NCI-H1436 treated with DMSO at 0.1 percent for 48 hours (cell line): Measurements from ENCODE around the gene METTL26.

Experiments
- DNase-seq: peaks from one replicate; lab custom pipeline; 2025; lab: John Stamatoyannopoulos, UW

The METTL26 gene

DNA sequence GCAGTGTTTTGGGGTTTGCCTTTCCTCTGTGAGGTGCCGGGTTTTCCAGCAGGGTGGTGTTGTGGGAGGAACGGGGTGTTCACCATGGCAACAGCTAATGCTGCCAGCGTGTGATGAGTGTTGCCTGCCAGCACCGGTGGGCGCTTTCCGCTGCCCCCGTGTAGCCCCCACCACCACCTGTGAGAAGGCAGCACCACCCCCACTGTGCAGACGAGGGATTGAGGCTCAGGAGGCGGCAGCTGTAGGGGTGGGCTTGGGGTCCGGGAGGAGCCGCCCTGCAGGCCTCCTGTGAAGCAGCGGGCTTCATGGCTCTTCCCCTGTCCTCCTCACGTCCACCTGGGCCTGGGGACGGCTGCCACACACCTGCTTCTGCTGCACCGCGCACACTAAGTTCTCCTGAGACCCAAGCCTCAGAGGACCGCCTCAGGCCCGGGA lies 41.0 kb downstream of the METTL26 start:
- no peak for DNase-seq

DNA sequence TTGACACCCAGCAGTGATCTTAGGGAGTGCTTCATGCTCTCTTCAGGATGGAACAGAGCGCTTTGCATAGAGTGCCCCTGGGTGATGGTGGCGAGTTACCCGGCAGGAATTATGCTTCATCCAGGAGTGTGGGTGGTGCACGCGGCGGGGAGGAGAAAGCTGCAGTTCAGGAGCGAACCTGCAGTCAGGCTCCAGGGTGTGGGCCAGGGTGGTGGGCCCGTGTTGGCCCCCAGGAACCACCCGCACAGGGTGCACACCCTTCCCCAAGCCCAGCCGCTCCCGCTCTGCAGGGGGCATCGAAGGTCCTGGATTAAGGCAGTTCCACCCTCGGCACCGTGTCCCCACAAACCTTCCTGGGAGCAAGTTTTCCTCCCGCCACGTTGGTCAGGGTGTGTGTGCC lies 42.3 kb downstream of the METTL26 start:
- no peak for DNase-seq

- no peak for DNase-seq
These were observed 42.7 kb downstream of the METTL26 start for GRCh38 chr16:593406-593805.

DNA sequence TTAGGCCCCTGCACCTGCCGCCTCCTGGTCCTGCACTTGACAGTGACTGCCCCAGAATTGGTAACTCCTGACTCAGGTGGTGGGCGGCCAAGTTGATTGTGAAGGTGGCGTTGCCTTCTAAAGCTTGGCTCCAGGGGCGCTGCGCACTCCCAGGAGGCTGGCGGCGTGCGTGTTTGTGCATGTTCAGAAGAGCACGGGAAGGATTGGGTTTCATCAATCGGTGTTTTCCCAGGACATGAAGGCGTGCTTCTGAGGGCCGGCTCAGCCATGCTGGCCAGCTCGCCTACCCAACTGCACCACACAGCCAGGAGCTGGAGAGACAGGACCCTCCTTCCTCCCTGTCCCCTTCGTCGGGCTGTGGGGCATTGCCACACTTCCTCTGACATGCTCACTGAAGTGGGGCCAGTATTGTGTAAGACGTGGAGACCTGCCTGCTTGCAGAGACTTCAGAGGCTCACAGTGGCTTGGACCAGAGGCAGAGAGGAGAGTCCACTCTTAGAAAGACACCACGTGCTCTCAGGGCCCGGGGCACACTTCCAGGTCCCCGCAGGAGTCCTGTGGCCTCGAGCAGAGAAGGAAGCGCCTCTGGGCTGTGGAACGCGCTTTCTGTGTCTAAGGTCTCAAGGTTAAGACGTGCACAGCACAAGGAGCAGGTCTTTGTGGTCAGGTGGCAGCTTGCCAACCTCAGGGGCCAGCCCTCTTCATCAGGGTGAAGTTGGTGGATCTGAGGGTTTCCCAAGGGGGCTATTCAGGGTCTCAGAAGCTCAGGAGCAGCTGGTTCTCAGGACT lies 43.4 kb downstream of the METTL26 start:
- peak; percentile 50 for DNase-seq

DNA sequence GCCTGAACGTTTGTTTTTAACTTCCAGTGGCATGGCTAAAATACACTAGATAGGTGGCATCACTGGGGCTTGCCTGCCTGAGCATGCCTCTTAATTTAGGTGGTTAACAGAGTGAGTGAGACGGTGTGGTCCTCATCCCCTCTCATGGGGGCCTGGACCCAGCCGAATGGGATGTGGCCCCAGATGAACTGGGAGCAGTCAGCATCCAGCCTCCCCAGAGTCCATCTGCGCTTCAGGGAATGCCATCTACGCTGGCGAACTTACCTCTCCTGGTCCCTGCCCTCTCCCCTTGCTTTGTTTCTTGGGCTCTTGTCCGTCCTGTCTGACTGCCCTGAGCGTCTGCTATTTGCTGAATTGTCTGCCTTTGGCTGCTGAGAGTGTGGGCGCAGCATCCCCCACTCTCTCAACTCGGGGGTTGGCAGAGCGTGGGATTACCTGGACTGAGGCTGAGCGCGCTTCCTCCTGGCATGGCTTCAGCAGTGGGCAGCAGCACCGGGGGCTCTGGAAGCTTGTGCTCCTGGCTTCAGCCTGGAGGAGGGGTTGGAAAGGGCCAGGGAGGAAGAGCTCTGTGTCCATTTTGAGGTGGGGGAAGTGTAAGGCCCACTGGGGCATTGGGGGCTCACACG lies 44.1 kb downstream of the METTL26 start:
- DNase-seq = no peak

- no peak for DNase-seq
These were observed 44.9 kb downstream of the METTL26 start for GRCh38 chr16:591231-591630.

GRCh38 chr16:590815-591200 lies 45.3 kb downstream of the METTL26 start:
- no peak for DNase-seq

DNA sequence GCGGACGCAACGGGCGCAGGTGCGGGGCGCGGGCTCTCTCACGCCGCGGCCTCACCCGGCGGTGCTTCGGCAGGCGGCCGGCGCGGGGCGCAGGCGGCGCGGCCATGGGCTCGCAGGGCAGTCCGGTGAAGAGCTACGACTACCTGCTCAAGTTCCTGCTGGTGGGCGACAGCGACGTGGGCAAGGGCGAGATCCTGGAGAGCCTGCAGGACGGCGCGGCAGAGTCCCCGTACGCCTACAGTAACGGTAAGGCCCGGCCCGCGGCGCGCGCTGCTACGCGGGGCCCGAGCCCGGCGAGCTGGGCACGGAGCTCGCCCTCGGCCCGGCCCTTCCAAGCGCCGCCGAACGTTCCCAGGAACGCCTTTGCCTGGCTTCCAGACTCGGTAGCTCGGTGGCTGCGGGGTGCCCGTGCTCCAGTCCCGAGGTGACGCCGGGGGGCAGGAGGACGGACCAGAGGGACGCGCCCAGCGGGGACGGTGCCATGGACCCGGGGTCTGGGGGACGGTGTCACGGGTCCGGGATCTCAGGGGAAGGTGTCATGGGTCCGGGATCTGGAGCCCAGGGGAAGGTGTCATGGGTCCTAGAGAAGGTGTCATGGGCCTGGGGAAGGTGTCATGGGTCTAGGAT lies 45.8 kb downstream of the METTL26 start:
- DNase-seq = no peak

DNA sequence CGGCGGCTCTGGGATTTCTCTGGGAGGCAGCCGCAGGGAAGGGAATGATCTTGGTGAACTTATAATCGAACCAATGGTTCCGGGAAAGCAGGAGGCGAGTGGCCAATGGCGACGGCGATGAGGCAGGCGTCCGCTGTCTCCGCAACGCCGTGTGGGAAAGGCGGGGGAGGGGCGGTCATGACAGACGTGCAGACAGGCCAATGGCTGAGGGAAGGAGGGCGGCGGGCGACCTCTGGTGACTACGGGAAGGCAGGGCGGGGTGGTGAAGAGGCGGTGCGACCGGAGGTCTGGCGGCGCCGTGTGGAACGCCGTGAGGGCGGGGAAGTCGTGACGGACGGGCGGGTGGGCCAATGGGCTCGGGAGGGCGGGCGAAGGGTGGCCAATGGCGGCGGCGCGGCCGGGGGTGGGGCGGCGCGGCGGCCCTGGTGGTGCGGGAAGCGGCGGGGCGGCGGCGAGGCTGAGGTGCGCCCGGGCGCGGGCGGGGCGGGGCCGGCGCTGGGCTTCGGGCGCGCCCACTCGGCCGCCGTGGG lies 46.4 kb downstream of the METTL26 start, which contains the start of gene RAB40C:
RAB40C (plus strand) TSS at position 409 of the 530 bp plus-strand sequence. CDS start 226 bp downstream, outside the sequence.
- DNase-seq = peak; percentile 65

- DNase-seq = peak; percentile 59
These were observed 47.0 kb downstream of the METTL26 start for GRCh38 chr16:588889-589657.

- no peak for DNase-seq
These were observed 47.5 kb downstream of the METTL26 start for GRCh38 chr16:588639-588888.

GRCh38 chr16:586645-587590 lies 49.2 kb downstream of the METTL26 start:
- DNase-seq = no peak

DNA sequence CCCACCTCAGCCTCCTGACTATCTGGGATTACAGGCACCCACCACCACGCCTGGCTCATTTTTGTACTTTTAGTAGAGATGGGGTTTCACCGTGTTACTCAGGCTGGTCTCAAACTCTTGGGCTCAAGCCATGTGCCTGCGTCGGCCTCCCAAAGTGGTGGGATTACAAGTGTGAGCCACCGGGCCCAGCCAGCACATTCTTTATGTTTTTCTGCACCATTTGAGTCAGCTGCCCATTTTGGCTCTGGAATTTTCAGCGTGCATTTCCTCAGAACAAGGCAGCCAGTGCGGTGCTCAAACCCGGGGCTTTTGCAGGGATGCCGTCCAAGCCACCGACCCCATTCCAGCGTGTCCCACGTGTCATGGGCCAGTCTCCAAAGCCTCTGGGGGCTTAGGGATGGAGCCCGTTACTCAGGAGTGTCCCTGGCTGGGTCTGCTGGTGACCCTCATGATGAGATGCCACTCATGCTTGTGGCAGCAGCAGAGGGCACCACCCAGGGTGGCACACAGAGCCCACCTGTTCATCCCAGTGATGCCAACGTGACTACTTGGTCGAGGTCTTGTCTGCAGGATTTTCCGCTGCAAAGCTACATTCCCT lies 50.0 kb downstream of the METTL26 start:
- DNase-seq = no peak

DNA sequence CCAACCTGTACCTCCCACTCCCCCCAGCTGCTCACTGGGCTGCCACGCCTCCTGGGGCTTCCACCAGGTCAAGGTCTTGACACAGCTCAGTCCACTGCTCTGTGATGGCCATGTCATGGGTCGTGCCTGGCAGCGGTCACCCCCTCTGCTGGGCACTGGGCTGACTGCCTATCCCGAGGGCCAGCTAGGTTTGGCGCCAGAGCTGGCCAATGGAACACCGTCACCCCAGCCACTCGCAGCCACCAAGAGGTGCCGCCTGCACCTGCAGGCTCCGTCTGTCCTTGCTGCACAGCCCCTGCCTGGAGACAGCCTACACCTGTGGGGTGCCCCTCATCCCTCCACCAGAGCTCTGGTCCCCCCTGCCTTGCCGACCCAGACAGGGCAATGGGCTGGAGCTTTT lies 50.8 kb downstream of the METTL26 start:
- DNase-seq = no peak
